ENCODE data around the gene RIN3. TPM values are rescaled to one million over a fixed set of nuclear protein-coding genes. Genes with fewer than 3 reads are reported as not detected.

RIN3 gene
- total RNA-seq, 1 donor from 2014 or later = 12.7 TPM

GRCh38 chr14:92473261-92473968 lies 40.2 kb upstream of the RIN3 start:
- no peaks in the 10 kb centered on the region for H3K36me3 Mint-ChIP-seq (ENCODE audit: low read depth)
- no peak for DNase-seq (ENCODE audit: low read depth, low spot score)
- H3K27me3 Mint-ChIP-seq (ENCODE audit: low read depth) = peaks cover 14% of the 10 kb centered on the region
- H3K9me3 Mint-ChIP-seq = peaks cover 3% of the 10 kb centered on the region
- H3K4me3 Mint-ChIP-seq = no peak overlapping the region
- H3K27ac Mint-ChIP-seq (ENCODE audit: unreplicated experiment) = no peak overlapping the region
- H3K4me1 Mint-ChIP-seq = no peaks in the 10 kb centered on the region
- TF ChIP-seq CTCF (conservative IDR thresholded peaks at IDR 0.05) = no peak

- H3K36me3 Mint-ChIP-seq (ENCODE audit: low read depth) = no peaks in the 10 kb centered on the region
- no peaks in the 10 kb centered on the region for H3K4me1 Mint-ChIP-seq
- H3K27me3 Mint-ChIP-seq (ENCODE audit: low read depth) = peaks cover 14% of the 10 kb centered on the region
- H3K9me3 Mint-ChIP-seq = peaks cover 2% of the 10 kb centered on the region
- no peak for DNase-seq (ENCODE audit: low read depth, low spot score)
- TF ChIP-seq CTCF (conservative IDR thresholded peaks at IDR 0.05) = no peak
- H3K27ac Mint-ChIP-seq (ENCODE audit: unreplicated experiment) = no peak overlapping the region
- H3K4me3 Mint-ChIP-seq = no peak overlapping the region
Measured at GRCh38 chr14:92473969-92474535, 39.5 kb upstream of the RIN3 start.

DNA sequence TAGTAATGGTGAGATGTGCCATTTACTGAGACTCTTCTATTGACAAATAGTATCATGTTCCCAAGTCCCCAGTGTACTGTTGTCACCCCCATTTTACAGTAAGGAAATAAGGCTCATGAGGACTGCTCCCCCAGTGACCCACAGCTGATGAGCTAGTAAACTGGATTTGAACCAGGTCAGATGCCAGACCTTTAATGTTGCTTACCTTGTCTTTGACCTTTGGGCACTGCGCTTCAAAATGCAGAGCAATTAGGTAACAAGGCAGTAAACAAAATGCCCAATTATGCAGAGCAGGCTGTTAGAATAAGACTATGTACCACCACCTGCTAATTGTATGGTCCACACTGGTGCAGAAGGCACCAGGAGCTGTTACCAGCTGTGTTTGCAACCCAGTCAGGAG lies 38.5 kb upstream of the RIN3 start:
- no peak for DNase-seq (ENCODE audit: low read depth, low spot score)
- TF ChIP-seq CTCF (conservative IDR thresholded peaks at IDR 0.05) = no peak

DNA sequence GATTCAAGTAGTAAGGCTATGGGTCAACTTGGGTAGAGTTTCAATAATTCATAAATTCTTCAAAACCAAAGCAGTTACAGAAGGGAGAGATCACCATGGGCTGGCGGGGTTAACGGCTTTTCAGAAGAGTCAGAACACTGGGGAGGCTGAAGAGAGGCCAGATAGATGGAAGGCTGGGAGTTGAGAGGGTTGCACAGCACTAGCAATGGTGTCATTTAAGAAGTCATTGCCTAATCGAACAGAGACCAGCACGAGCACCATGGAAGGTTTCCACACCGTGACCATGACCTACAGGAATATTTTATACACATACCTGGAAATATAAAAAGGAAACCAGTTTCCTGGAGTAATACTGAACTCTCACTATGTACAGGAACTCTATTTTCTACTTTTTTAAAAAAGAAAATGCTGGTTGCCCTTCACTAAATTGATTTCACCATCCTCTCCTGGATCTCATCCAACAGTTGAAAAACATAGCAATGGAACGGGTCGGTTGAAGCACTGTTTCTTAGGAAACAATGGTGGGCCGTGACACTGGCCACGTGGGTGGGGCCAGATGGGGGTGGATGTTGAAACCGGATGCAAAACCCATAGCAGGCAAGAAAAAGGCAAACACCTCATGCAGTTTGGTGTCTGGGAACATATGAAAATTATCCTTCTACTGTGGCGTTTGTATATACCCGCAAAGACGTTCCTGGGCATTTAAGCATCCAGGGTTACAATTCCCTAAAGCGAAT lies 38.0 kb upstream of the RIN3 start:
- Mint-ChIP-seq H3K36me3 (ENCODE audit: low read depth) (no peaks in the 10 kb centered on the region), H3K27ac (ENCODE audit: unreplicated experiment) (no peak overlapping the region), H3K27me3 (ENCODE audit: low read depth) (peaks cover 14% of the 10 kb centered on the region), H3K4me3 (no peak overlapping the region), H3K4me1 (no peaks in the 10 kb centered on the region), H3K9me3 (no peaks in the 10 kb centered on the region)
- DNase-seq (ENCODE audit: low read depth, low spot score) = no peak
- TF ChIP-seq CTCF (conservative IDR thresholded peaks at IDR 0.05) = no peak

More for the DNA sequence above, 38.5 kb upstream of the RIN3 start:
- Mint-ChIP-seq H3K36me3 (ENCODE audit: low read depth) (no peaks in the 10 kb centered on the region), H3K4me1 (no peaks in the 10 kb centered on the region), H3K4me3 (no peak overlapping the region), H3K27ac (ENCODE audit: unreplicated experiment) (no peak overlapping the region), H3K9me3 (no peaks in the 10 kb centered on the region), H3K27me3 (ENCODE audit: low read depth) (peaks cover 14% of the 10 kb centered on the region)

GRCh38 chr14:92480856-92481255 lies 32.7 kb upstream of the RIN3 start:
- Mint-ChIP-seq H3K36me3 (ENCODE audit: low read depth) (no peaks in the 10 kb centered on the region), H3K9me3 (no peaks in the 10 kb centered on the region), H3K4me1 (no peaks in the 10 kb centered on the region), H3K4me3 (no peak overlapping the region), H3K27ac (ENCODE audit: unreplicated experiment) (no peak overlapping the region), H3K27me3 (ENCODE audit: low read depth) (peaks cover 2% of the 10 kb centered on the region)
- no peak for TF ChIP-seq CTCF (conservative IDR thresholded peaks at IDR 0.05)
- DNase-seq (ENCODE audit: low read depth, low spot score) = no peak

All from neural crest cell (in vitro differentiated cells).